ENCODE measurements around the gene STAT3.

DNA sequence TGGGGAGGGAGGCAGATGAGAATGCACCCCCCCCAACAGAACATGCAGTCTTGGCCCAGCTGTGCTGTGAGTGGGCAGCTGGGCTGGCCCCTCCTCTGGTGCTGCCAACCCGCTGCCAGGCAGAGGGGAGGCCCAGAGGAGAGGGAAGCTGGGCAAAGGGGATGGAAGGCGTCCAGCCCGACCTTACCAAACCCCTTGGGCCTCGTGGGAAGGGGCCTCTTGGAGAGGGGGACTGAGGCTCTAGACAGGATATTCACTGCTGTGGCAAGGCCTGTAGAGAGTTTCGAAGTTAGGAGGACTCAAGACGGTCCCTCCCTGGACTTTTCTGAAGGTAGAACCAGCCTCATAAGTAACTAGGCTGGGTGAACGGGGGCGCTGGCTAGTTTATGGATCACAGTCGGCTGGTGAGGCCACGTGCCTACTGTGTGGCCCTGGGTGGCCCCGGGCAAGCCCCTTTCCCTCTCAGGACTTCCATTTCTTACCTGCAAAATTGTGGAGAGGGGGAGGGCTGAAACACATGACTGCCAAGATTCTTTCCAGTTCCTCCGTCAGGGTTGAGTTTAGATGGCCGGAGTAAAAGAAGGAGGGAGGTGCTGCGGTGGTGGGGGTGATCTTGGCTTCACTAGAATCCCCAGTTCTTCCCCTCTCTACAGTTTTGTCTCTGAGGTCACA is 100.8 kb downstream of the STAT3 start:
- TF ChIP-seq POLR2AphosphoS5 (IDR thresholded peaks at IDR 0.05; ENCODE audit: low read depth, low read length) (no peak), TCF7L2 (IDR thresholded peaks at IDR 0.05; ENCODE audit: borderline replicate concordance, extremely low read depth, insufficient read depth, insufficient read length) (no peak), CEBPB (IDR thresholded peaks at IDR 0.05; ENCODE audit: low read depth) (no peak), YY1 (IDR thresholded peaks at IDR 0.05; ENCODE audit: extremely low read depth, insufficient replicate concordance, low read depth, low read length) (no peak), POLR2A (IDR thresholded peaks at IDR 0.05; ENCODE audit: borderline replicate concordance, extremely low read depth, insufficient read depth, insufficient read length) (no peak)
- TF ChIP-seq, protein P1, sequence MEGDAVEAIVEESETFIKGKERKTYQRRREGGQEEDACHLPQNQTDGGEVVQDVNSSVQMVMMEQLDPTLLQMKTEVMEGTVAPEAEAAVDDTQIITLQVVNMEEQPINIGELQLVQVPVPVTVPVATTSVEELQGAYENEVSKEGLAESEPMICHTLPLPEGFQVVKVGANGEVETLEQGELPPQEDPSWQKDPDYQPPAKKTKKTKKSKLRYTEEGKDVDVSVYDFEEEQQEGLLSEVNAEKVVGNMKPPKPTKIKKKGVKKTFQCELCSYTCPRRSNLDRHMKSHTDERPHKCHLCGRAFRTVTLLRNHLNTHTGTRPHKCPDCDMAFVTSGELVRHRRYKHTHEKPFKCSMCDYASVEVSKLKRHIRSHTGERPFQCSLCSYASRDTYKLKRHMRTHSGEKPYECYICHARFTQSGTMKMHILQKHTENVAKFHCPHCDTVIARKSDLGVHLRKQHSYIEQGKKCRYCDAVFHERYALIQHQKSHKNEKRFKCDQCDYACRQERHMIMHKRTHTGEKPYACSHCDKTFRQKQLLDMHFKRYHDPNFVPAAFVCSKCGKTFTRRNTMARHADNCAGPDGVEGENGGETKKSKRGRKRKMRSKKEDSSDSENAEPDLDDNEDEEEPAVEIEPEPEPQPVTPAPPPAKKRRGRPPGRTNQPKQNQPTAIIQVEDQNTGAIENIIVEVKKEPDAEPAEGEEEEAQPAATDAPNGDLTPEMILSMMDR (IDR thresholded peaks at IDR 0.05 in 2 of 3, conservative IDR thresholded peaks at IDR 0.05 in 1 of 3; ENCODE audit: borderline replicate concordance in 1 of 3, insufficient read depth in 1 of 3, low read depth in 2 of 3, low read length in 2 of 3), result no peak
